IMR-90 (cell line): Measurements from ENCODE around the gene BCAS1. TPM values are rescaled to one million over a fixed set of nuclear protein-coding genes. Genes with fewer than 3 reads are reported as not detected.

Source experiments
- ATAC-seq: fragments of 200-7000 bp; cut with Tn5 transposase; 2 replicates; pipeline ENCODE4 v1.9.1; 2020; ENCODE audit warnings: low read depth, mild to moderate bottlenecking, moderate library complexity
- BruUV-seq: library from RNA; stranded (reverse); fragments of 400-500 nt; replicated peaks from 2 replicates; lab custom pipeline; 2021; lab: Mats Ljungman, UMichigan
- CTCF ChIA-PET: fragments of 300-600 bp; formaldehyde crosslinking; extraction: SDS; loops from one replicate; lab custom pipeline; 2021; ENCODE audit warnings: antibody characterized with exemption; lab: Yijun Ruan, JAX
- POLR2A ChIA-PET: fragments of 300-600 bp; sonication (Branson Sonifier 250); formaldehyde crosslinking; loops from one replicate; lab custom pipeline; 2022; ENCODE audit warnings: antibody characterized with exemption; ENCODE audit not compliant: unreplicated experiment; lab: Charles Lee
- DNase-seq: peaks from one replicate; pipeline ENCODE4 v3.0.0; 2013
- H2AFZ ChIP-seq: replicated peaks from 2 replicates; pipeline ENCODE3; 2013; ENCODE audit warnings: low read length, mild to moderate bottlenecking; ENCODE audit not compliant: poor library complexity
- H2AK5ac ChIP-seq: 2 replicates; pipeline ENCODE4 v1.6.1; 2013; ENCODE audit warnings: low read depth, low read length, inconsistent platforms
- H2AK9ac ChIP-seq: replicated peaks from 2 replicates; pipeline ENCODE3; 2013; ENCODE audit warnings: mild to moderate bottlenecking, low read depth, low read length, moderate library complexity; ENCODE audit not compliant: poor library complexity
- H2BK120ac ChIP-seq: 2 replicates; pipeline ENCODE4 v1.6.1; 2013; ENCODE audit warnings: low read depth, low read length, inconsistent platforms
- H2BK15ac ChIP-seq: 3 replicates; pipeline ENCODE4 v1.6.1; 2013; ENCODE audit warnings: low read depth, low read length, inconsistent platforms
- H2BK20ac ChIP-seq: 2 replicates; pipeline ENCODE4 v1.6.1; 2013; ENCODE audit warnings: low read depth, mild to moderate bottlenecking, inconsistent platforms, low read length, moderate library complexity
- H2BK5ac ChIP-seq: 2 replicates; pipeline ENCODE4 v1.6.1; 2013; ENCODE audit warnings: mild to moderate bottlenecking, low read depth, low read length, inconsistent platforms; ENCODE audit not compliant: poor library complexity, severe bottlenecking
- H3K14ac ChIP-seq: replicated peaks from 2 replicates; pipeline ENCODE4 v1.6.1; 2013; ENCODE audit warnings: low read depth, low read length, inconsistent platforms
- H3K18ac ChIP-seq: 2 replicates; pipeline ENCODE4 v1.6.1; 2013; ENCODE audit warnings: low read depth, low read length, control low read depth
- H3K23ac ChIP-seq: 2 replicates; pipeline ENCODE4 v1.6.1; 2013; ENCODE audit warnings: low read depth, low read length, inconsistent platforms
- H3K27ac ChIP-seq: 2 replicates; pipeline ENCODE4 v1.5.1; 2013; ENCODE audit warnings: mild to moderate bottlenecking, control low read depth, low read length; ENCODE audit not compliant: insufficient read depth
- H3K27me3 ChIP-seq: 2 replicates; pipeline ENCODE4 v1.6.1; 2013; ENCODE audit warnings: low read length; ENCODE audit not compliant: control insufficient read depth, insufficient read depth
- H3K36me3 ChIP-seq: 2 replicates; pipeline ENCODE4 v1.6.1; 2013; ENCODE audit warnings: low read length, mixed read lengths; ENCODE audit not compliant: control insufficient read depth, insufficient read depth
- H3K4ac ChIP-seq: 2 replicates; pipeline ENCODE4 v1.6.1; 2013; ENCODE audit warnings: low read depth, low read length, inconsistent platforms
- H3K4me1 ChIP-seq: 2 replicates; pipeline ENCODE4 v1.6.1; 2013; ENCODE audit warnings: low read length, mixed read lengths; ENCODE audit not compliant: control insufficient read depth, insufficient read depth
- H3K4me2 ChIP-seq: 2 replicates; pipeline ENCODE4 v1.6.1; 2013; ENCODE audit warnings: low read depth, mild to moderate bottlenecking, control low read depth, low read length, moderate library complexity
- H3K4me3 ChIP-seq: 2 replicates; pipeline ENCODE4 v1.5.1; 2013; ENCODE audit warnings: low read depth, mild to moderate bottlenecking, control low read depth, low read length, moderate library complexity; ENCODE audit not compliant: insufficient read depth
- H3K56ac ChIP-seq: 2 replicates; pipeline ENCODE4 v1.6.1; 2013; ENCODE audit warnings: low read length, inconsistent platforms; ENCODE audit not compliant: insufficient read depth; ENCODE audit errors: extremely low read depth
- H3K79me1 ChIP-seq, 2 experiments: 2 replicates each; pipeline ENCODE4 v1.6.1; 2013; ENCODE audit warnings: low read length in 2 of 2, inconsistent platforms in 1 of 2, low read depth in 1 of 2
- H3K9ac ChIP-seq: 2 replicates; pipeline ENCODE4 v1.6.1; 2013; ENCODE audit warnings: low read depth, low read length, control low read depth
- H3K9me1 ChIP-seq: 2 replicates; pipeline ENCODE4 v1.6.1; 2013; ENCODE audit warnings: low read length, inconsistent platforms; ENCODE audit not compliant: insufficient read depth
- H3K9me3 ChIP-seq: 2 replicates; pipeline ENCODE4 v1.6.1; 2013; ENCODE audit warnings: low read length; ENCODE audit not compliant: control insufficient read depth, insufficient read depth
- H4K20me1 ChIP-seq: 2 replicates; pipeline ENCODE4 v1.6.1; 2013; ENCODE audit warnings: low read length, inconsistent platforms; ENCODE audit not compliant: insufficient read depth
- H4K5ac ChIP-seq: 2 replicates; pipeline ENCODE4 v1.6.1; 2013; ENCODE audit warnings: mild to moderate bottlenecking, low read depth, low read length, control low read depth
- H4K8ac ChIP-seq, 2 experiments: 2 replicates each; pipeline ENCODE4 v1.6.1; 2013; ENCODE audit warnings: low read depth in 2 of 2, low read length in 2 of 2, control low read depth in 1 of 2, inconsistent platforms in 1 of 2
- H4K91ac ChIP-seq: 2 replicates; pipeline ENCODE4 v1.6.1; 2013; ENCODE audit warnings: low read depth, low read length, inconsistent platforms; ENCODE audit not compliant: insufficient read depth
- BHLHE40 ChIP-seq: fragments of 150-350 bp; IDR thresholded peaks from 2 replicates; pipeline ENCODE4 v1.6.1; 2016; ENCODE audit warnings: mild to moderate bottlenecking, low read depth, low read length
- CEBPB ChIP-seq: IDR thresholded peaks from 2 replicates; pipeline ENCODE4 v1.6.1; 2012; ENCODE audit warnings: low read depth, low read length, improper control_type of control experiment
- CHD1 ChIP-seq: IDR thresholded peaks from 2 replicates; pipeline ENCODE4 v1.6.1; 2012; ENCODE audit warnings: low read depth, low read length, improper control_type of control experiment
- ELK1 ChIP-seq: fragments of 150-350 bp; IDR thresholded peaks from 2 replicates; pipeline ENCODE4 v1.6.1; 2016; ENCODE audit warnings: low read depth, mild to moderate bottlenecking, low read length, moderate library complexity, borderline replicate concordance
- FOS ChIP-seq: fragments of 150-350 bp; IDR thresholded peaks from 2 replicates; pipeline ENCODE4 v1.6.1; 2016; ENCODE audit warnings: low read depth, low read length
- MAFK ChIP-seq: IDR thresholded peaks from 2 replicates; pipeline ENCODE4 v1.6.1; 2012; ENCODE audit warnings: low read depth, low read length, improper control_type of control experiment
- MAZ ChIP-seq: IDR thresholded peaks from 2 replicates; pipeline ENCODE4 v1.6.1; 2012; ENCODE audit warnings: low read depth, mild to moderate bottlenecking, low read length, improper control_type of control experiment, moderate library complexity, borderline replicate concordance
- MXI1 ChIP-seq: IDR thresholded peaks from 2 replicates; pipeline ENCODE4 v1.6.1; 2012; ENCODE audit warnings: low read depth, mild to moderate bottlenecking, low read length, moderate library complexity, borderline replicate concordance
- NFE2L2 ChIP-seq: fragments of 150-350 bp; IDR thresholded peaks from 2 replicates; pipeline ENCODE4 v1.6.1; 2016; ENCODE audit warnings: low read depth, mild to moderate bottlenecking, low read length
- POLR2A ChIP-seq: IDR thresholded peaks from 2 replicates; pipeline ENCODE4 v1.6.1; 2012; ENCODE audit warnings: mild to moderate bottlenecking, low read depth, low read length
- RAD21 ChIP-seq: IDR thresholded peaks from 2 replicates; pipeline ENCODE4 v1.6.1; 2012; ENCODE audit warnings: low read length, improper control_type of control experiment
- RCOR1 ChIP-seq: IDR thresholded peaks from 2 replicates; pipeline ENCODE4 v1.6.1; 2012; ENCODE audit warnings: mild to moderate bottlenecking, low read length, improper control_type of control experiment; ENCODE audit not compliant: insufficient replicate concordance
- RFX5 ChIP-seq: IDR thresholded peaks from 2 replicates; pipeline ENCODE4 v1.8.0; 2012; ENCODE audit warnings: low read depth, mild to moderate bottlenecking, low read length, moderate library complexity
- SMC3 ChIP-seq: fragments of 150-350 bp; IDR thresholded peaks from 2 replicates; pipeline ENCODE4 v1.6.1; 2016; ENCODE audit warnings: low read depth, mild to moderate bottlenecking, antibody characterized with exemption, low read length, moderate library complexity
- USF2 ChIP-seq: fragments of 150-350 bp; IDR thresholded peaks from 2 replicates; pipeline ENCODE4 v1.6.1; 2017; ENCODE audit warnings: mild to moderate bottlenecking, antibody characterized with exemption, low read length, low read depth
- WGBS, 2 experiments: methylation state at CpG; one replicate each; pipeline versions ENCODE4 v1.1.5 to v1.1.7; 2013; ENCODE audit warnings: missing lambda C conversion rate in 2 of 2; ENCODE audit not compliant: insufficient read length in 1 of 2; ENCODE audit errors: extremely low coverage in 2 of 2; 5-methylcytosine and 5-hydroxymethylcytosine counted together
- dilution Hi-C: fragments of 300-500 bp; cut with HindIII; formaldehyde crosslinking; loops from one replicate; pipeline ENCODE4 v1.14.3; 2018; ENCODE audit warnings: low sequenced_read_pairs; ENCODE audit not compliant: unreplicated experiment
- in situ Hi-C: fragments of 300-500 bp; cut with MboI; formaldehyde crosslinking; loops from 3 replicates; pipeline ENCODE4 v1.14.3; 2019; ENCODE audit warnings: low sequenced_read_pairs, inconsistent platforms, mixed read lengths
- intact Hi-C: fragments of 100-400 bp; cut with micrococcal nuclease; formaldehyde crosslinking; loops from 2 replicates; pipeline ENCODE4 v1.10.0; 2022
- polyA plus RNA-seq, 3 experiments: library from polyadenylated mRNA; depleted of rRNA; stranded (reverse); fragments of >200 nt; gene quantifications; 2 replicates each; pipeline ENCODE4 v1.2.3, GENCODE V29; 2012; ENCODE audit warnings: low replicate concordance in 1 of 3
- total RNA-seq: library from RNA; depleted of rRNA; stranded (reverse); fragments of >200 nt; gene quantifications from 2 replicates; pipeline ENCODE4 v1.2.3, GENCODE V29; 2012
- TF ChIP-seq, protein P1 (sequence below): conservative IDR thresholded peaks from 2 replicates; pipeline ENCODE4 v1.5.1; 2012; ENCODE audit warnings: mild to moderate bottlenecking, low read depth, low read length, improper control_type of control experiment

Gene BCAS1
- total and polyA plus RNA-seq, 2 of the 4 experiments (the other 2 are of a cell fraction): under 0.01 TPM; not detected in 1

- H3K4me1 ChIP-seq: no peaks in the 10 kb centered on the region
- H4K20me1 ChIP-seq: no peaks in the 10 kb centered on the region
- dilution Hi-C loops: no loop called here
- no TSS peak for BruUV-seq
- H3K18ac ChIP-seq: no peak overlapping the region
- H3K4me2 ChIP-seq: no peak overlapping the region
- no peak overlapping the region for H2AK9ac ChIP-seq
- POLR2A ChIA-PET: no interaction called here
- H3K23ac ChIP-seq: no peak overlapping the region
- no peak overlapping the region for H3K14ac ChIP-seq
- in situ Hi-C loops: no loop called here
- no peak overlapping the region for H4K8ac ChIP-seq
- TF ChIP-seq RFX5 (no peak), MAZ (no peak), ELK1 (no peak), RCOR1 (no peak), POLR2A (no peak), MAFK (no peak), MXI1 (no peak), CEBPB (no peak), RAD21 (no peak), FOS (no peak), USF2 (no peak), SMC3 (no peak), NFE2L2 (no peak), BHLHE40 (no peak), CHD1 (no peak)
- TF ChIP-seq, protein P1, sequence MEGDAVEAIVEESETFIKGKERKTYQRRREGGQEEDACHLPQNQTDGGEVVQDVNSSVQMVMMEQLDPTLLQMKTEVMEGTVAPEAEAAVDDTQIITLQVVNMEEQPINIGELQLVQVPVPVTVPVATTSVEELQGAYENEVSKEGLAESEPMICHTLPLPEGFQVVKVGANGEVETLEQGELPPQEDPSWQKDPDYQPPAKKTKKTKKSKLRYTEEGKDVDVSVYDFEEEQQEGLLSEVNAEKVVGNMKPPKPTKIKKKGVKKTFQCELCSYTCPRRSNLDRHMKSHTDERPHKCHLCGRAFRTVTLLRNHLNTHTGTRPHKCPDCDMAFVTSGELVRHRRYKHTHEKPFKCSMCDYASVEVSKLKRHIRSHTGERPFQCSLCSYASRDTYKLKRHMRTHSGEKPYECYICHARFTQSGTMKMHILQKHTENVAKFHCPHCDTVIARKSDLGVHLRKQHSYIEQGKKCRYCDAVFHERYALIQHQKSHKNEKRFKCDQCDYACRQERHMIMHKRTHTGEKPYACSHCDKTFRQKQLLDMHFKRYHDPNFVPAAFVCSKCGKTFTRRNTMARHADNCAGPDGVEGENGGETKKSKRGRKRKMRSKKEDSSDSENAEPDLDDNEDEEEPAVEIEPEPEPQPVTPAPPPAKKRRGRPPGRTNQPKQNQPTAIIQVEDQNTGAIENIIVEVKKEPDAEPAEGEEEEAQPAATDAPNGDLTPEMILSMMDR: no peak
- CTCF ChIA-PET: interaction anchor here (0.7 kb wide), 1 partner anchor 943 kb away, joined by 3 read pairs; no protein-coding TSS in a partner anchor
- peaks cover 5% of the 10 kb centered on the region; the same call in 1 of the 2 replicates for H3K27me3 ChIP-seq
- intact Hi-C loops: no loop called here
- no peaks in the 10 kb centered on the region for H3K9me1 ChIP-seq
- no peak overlapping the region for H3K9ac ChIP-seq
- no peak overlapping the region for H3K4ac ChIP-seq
- no peak overlapping the region for H4K5ac ChIP-seq
- DNase-seq (no peak), ATAC-seq (no peak)
- no peak overlapping the region for H2BK15ac ChIP-seq
- H2BK20ac ChIP-seq: no peak overlapping the region
- no peak overlapping the region for H4K91ac ChIP-seq
- no peak overlapping the region for H3K27ac ChIP-seq
- H3K9me3 ChIP-seq: no peaks in the 10 kb centered on the region
- H3K56ac ChIP-seq: no peak overlapping the region
- no peak overlapping the region for H2AK5ac ChIP-seq
- WGBS, 2 experiments: 100% methylated on average over 1 of the region's 2 CpGs; no CpG with 5 or more reads in 1 of the 2 experiments
- H3K4me3 ChIP-seq: no peak overlapping the region
- H3K79me1 ChIP-seq: no peaks in the 10 kb centered on the region
- H2BK5ac ChIP-seq: no peak overlapping the region
- no peak overlapping the region for H2AFZ ChIP-seq
- no peaks in the 10 kb centered on the region for H3K36me3 ChIP-seq
- H2BK120ac ChIP-seq: no peak overlapping the region
Measured at GRCh38 chr20:54048481-54048880, 21.9 kb downstream of the BCAS1 start.
